ENCODE results near the gene GABBR1.

Gene GABBR1

DNA sequence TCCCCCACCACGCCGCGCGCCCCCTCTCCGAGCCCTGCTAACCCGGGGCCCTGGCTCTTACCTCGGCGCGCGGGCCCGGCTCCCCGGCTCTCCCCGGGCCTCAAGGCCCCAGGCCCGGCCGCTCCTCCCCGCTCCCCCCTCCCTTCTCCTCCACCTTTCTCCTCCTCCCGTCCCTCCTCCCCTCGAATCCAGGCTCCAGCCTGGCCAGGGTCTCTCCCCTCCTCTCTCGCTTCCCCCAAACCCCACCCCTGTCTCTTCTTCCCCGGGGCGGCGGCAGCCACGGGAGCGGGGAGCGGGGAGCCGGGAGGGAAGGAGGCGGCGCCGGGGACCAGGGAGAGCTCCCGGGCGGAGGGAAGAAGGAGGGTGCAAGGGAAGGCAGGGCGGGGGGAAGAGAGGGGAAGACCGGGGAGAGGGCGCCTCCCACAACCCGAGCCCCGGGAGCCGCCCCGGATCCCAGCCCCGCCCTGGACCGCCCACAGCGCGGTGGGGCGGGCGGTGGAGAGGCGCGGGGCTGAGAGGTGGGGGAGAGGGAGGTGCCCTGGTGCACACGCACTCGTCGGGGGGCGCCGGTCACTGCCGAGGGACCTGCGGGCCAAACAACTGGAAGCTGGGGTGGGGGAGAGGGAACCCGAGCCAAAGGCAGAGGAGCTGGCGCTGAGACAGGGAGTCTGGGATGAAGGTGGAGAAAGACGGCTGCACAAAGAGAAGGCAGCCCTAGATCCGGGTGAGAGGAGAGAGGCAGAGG is at the start of gene GABBR1:
TSS of gene GABBR1 (minus strand) at position 395 of the 745 bp plus-strand sequence. CDS start 798 bp downstream, outside the sequence.
- H3K36me3 ChIP-seq (ENCODE audit: insufficient read depth) = no peaks in the 10 kb centered on the region
- no peak within 1 kb of the TSS for H3K4me3 ChIP-seq (IDR thresholded peaks at IDR 0.05; ENCODE audit: insufficient read depth, low read depth, low read length)
- peaks cover 15% of the 10 kb centered on the region for H3K4me1 ChIP-seq (ENCODE audit: low read depth, poor library complexity, severe bottlenecking)
- no peaks in the 10 kb centered on the region for H3K27me3 ChIP-seq (ENCODE audit: insufficient read depth, low read depth)
- no peaks in the 10 kb centered on the region for H3K79me2 ChIP-seq (ENCODE audit: insufficient read depth, low read depth)
- TF ChIP-seq, protein P1, sequence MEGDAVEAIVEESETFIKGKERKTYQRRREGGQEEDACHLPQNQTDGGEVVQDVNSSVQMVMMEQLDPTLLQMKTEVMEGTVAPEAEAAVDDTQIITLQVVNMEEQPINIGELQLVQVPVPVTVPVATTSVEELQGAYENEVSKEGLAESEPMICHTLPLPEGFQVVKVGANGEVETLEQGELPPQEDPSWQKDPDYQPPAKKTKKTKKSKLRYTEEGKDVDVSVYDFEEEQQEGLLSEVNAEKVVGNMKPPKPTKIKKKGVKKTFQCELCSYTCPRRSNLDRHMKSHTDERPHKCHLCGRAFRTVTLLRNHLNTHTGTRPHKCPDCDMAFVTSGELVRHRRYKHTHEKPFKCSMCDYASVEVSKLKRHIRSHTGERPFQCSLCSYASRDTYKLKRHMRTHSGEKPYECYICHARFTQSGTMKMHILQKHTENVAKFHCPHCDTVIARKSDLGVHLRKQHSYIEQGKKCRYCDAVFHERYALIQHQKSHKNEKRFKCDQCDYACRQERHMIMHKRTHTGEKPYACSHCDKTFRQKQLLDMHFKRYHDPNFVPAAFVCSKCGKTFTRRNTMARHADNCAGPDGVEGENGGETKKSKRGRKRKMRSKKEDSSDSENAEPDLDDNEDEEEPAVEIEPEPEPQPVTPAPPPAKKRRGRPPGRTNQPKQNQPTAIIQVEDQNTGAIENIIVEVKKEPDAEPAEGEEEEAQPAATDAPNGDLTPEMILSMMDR (conservative IDR thresholded peaks at IDR 0.05; ENCODE audit: low read depth, low read length) = no peak
- H3K9ac ChIP-seq = peak within 1 kb of the TSS; percentile 13; the same call in 1 of the 2 replicates
- H2AFZ ChIP-seq (ENCODE audit: low read depth) = peak within 1 kb of the TSS; percentile 80
- H3K27ac ChIP-seq = no peak within 1 kb of the TSS
- no peaks in the 10 kb centered on the region for H4K20me1 ChIP-seq (ENCODE audit: insufficient read depth)
- H3K4me2 ChIP-seq = peak within 1 kb of the TSS; percentile 75

DNA sequence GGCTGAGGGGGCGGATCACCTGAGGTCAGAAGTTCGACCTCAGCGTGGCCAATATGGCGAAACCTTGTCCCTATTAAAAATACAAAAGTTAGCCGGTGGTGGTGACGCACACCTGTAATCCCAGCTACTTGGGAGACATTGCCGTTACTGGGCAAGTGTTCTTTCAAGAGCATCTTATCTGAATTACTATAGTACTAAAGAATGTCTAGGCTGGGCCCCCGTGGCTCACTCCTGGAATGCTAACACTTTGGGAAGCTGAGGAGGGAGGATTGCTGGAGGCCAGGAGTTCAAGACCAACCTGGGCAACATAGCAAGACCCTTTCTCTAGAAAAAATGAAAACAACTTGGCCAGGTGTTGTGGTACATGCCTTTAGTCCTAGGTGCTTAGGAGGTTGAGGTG is 48.8 kb upstream of the GABBR1 start:
- H4K20me1 ChIP-seq (ENCODE audit: insufficient read depth) = no peaks in the 10 kb centered on the region
- H3K27ac ChIP-seq = no peak overlapping the region
- H3K9ac ChIP-seq = no peak overlapping the region
- no peak overlapping the region for H3K4me2 ChIP-seq
- no peak overlapping the region for H3K4me3 ChIP-seq (IDR thresholded peaks at IDR 0.05; ENCODE audit: insufficient read depth, low read depth, low read length)
- no peaks in the 10 kb centered on the region for H3K36me3 ChIP-seq (ENCODE audit: insufficient read depth)
- H3K27me3 ChIP-seq (ENCODE audit: insufficient read depth, low read depth) = no peaks in the 10 kb centered on the region
- TF ChIP-seq, protein P1 (conservative IDR thresholded peaks at IDR 0.05; ENCODE audit: low read depth, low read length) = no peak
- peaks cover 10% of the 10 kb centered on the region for H3K4me1 ChIP-seq (ENCODE audit: low read depth, poor library complexity, severe bottlenecking)
- H2AFZ ChIP-seq (ENCODE audit: low read depth) = no peak overlapping the region
- H3K79me2 ChIP-seq (ENCODE audit: insufficient read depth, low read depth) = no peaks in the 10 kb centered on the region

DNA sequence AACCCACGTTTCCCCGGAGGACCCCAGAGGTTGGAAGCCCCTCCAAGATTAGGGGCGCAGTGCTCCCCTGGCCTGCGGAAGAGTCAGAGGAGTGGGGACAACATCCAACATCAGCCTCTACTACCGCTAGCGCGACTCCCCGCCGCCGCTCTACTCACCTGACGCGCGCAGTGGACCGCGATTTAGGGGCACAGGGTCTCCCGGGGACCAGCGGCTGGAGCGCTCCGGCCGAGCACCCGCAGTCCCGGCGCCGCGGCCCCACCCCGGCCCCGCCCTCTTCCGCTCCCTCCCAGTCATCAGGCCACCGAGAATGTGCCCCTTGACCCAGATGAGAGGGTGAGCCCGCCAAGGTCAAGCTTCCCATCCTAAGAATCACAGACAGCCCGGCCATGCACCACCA is 47.9 kb upstream of the GABBR1 start, which contains the start of gene ZFP57:
TSS of gene ZFP57 (minus strand) at position 249 of the 400 bp plus-strand sequence. CDS start 4,149 bp downstream, outside the sequence.
- Histone ChIP-seq H3K36me3 (ENCODE audit: insufficient read depth) (no peaks in the 10 kb centered on the region), H3K4me1 (ENCODE audit: low read depth, poor library complexity, severe bottlenecking) (peaks cover 10% of the 10 kb centered on the region), H2AFZ (ENCODE audit: low read depth) (no peak within 1 kb of the TSS), H3K4me2 (no peak within 1 kb of the TSS), H3K27me3 (ENCODE audit: insufficient read depth, low read depth) (no peaks in the 10 kb centered on the region), H4K20me1 (ENCODE audit: insufficient read depth) (no peaks in the 10 kb centered on the region), H3K79me2 (ENCODE audit: insufficient read depth, low read depth) (no peaks in the 10 kb centered on the region), H3K4me3 (IDR thresholded peaks at IDR 0.05; ENCODE audit: insufficient read depth, low read depth, low read length) (no peak within 1 kb of the TSS), H3K9ac (no peak within 1 kb of the TSS), H3K27ac (no peak within 1 kb of the TSS)
- TF ChIP-seq, protein P1 (conservative IDR thresholded peaks at IDR 0.05; ENCODE audit: low read depth, low read length) = no peak

DNA sequence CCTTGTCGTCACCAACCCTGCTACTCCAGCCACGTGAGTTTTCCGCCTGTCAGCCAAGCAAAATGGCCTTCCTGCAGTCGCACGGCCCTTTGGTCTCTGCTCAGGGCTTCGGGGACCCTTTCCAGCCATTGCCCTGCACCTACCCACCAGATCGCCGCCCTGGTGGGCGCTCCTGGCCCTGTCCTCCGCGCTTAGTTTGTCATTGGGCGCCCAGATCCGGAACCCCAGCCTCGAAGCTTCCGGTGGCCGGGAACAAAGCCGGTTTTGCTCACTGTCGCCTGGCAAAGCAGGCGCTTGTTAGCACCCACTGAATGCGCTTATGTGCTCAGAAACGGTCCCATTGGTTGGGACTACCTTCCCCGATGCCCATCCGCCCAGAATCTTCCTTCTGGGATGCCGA is 47.4 kb upstream of the GABBR1 start:
- TF ChIP-seq, protein P1 (conservative IDR thresholded peaks at IDR 0.05; ENCODE audit: low read depth, low read length) = no peak
- no peaks in the 10 kb centered on the region for H4K20me1 ChIP-seq (ENCODE audit: insufficient read depth)
- no peak overlapping the region for H3K27ac ChIP-seq
- H3K4me3 ChIP-seq (IDR thresholded peaks at IDR 0.05; ENCODE audit: insufficient read depth, low read depth, low read length) = no peak overlapping the region
- peaks cover 10% of the 10 kb centered on the region for H3K4me1 ChIP-seq (ENCODE audit: low read depth, poor library complexity, severe bottlenecking)
- H3K79me2 ChIP-seq (ENCODE audit: insufficient read depth, low read depth) = no peaks in the 10 kb centered on the region
- no peak overlapping the region for H2AFZ ChIP-seq (ENCODE audit: low read depth)
- H3K9ac ChIP-seq = no peak overlapping the region
- no peak overlapping the region for H3K4me2 ChIP-seq
- no peaks in the 10 kb centered on the region for H3K36me3 ChIP-seq (ENCODE audit: insufficient read depth)
- no peaks in the 10 kb centered on the region for H3K27me3 ChIP-seq (ENCODE audit: insufficient read depth, low read depth)

All from KMS-11 (cell line).